ENCODE data around the gene MOB3C.

GRCh38 chr1:46607345-46608130 lies 9.1 kb downstream of the MOB3C start:
- TF ChIP-seq CTCF (IDR thresholded peaks at IDR 0.05; ENCODE audit: insufficient read depth, low read length, poor library complexity, severe bottlenecking) (no peak), EZH2phosphoT487 (conservative IDR thresholded peaks at IDR 0.05; ENCODE audit: low read length) (no peak)

All from SU-DHL-6 (cell line).